H1 (cell line): ENCODE results near the gene RASEF. TPM values are rescaled to one million over a fixed set of nuclear protein-coding genes. Genes with fewer than 3 reads are reported as not detected.

Experiments used
- CTCF ChIA-PET: fragments of 300-600 bp; sonication (Branson Sonifier 250); formaldehyde crosslinking; loops from one replicate; lab custom pipeline; 2021; ENCODE audit not compliant: partially characterized antibody; lab: Charles Lee
- POLR2A ChIA-PET: fragments of 300-600 bp; sonication (Branson Sonifier 250); formaldehyde crosslinking; loops from one replicate; lab custom pipeline; 2021; ENCODE audit warnings: inconsistent platforms; ENCODE audit not compliant: partially characterized antibody; lab: Charles Lee
- DNase-seq, 2 experiments: peaks; one replicate each; pipeline versions ENCODE4 v3.0.0 to v3.0.0-alpha.2; 2010 to 2022; ENCODE audit warnings: low spot score in 2 of 2, low read depth in 1 of 2, mixed read lengths in 1 of 2
- FAIRE-seq: peaks from 2 replicates; lab custom pipeline; 2011; peaks lifted over from hg19 to GRCh38; lab: Jason Lieb, UNC
- H2AFZ ChIP-seq: 2 replicates; pipeline ENCODE4 v1.8.1; 2012; ENCODE audit warnings: low read length, inconsistent platforms
- H2AK5ac ChIP-seq: 2 replicates; pipeline ENCODE4 v1.6.1; 2013; ENCODE audit warnings: low read depth, low read length
- H2BK120ac ChIP-seq: replicated peaks from 2 replicates; pipeline ENCODE3; 2013; ENCODE audit warnings: low read depth, low read length, inconsistent platforms
- H2BK12ac ChIP-seq: 2 replicates; pipeline ENCODE4 v1.6.1; 2013; ENCODE audit warnings: low read depth, low read length
- H2BK15ac ChIP-seq: 2 replicates; pipeline ENCODE4 v1.6.1; 2013; ENCODE audit warnings: low read length
- H2BK20ac ChIP-seq: 2 replicates; pipeline ENCODE4 v1.6.1; 2013; ENCODE audit warnings: low read length
- H2BK5ac ChIP-seq: 2 replicates; pipeline ENCODE4 v1.6.1; 2013; ENCODE audit warnings: low read depth, low read length
- H3K14ac ChIP-seq: 2 replicates; pipeline ENCODE4 v1.6.1; 2013; ENCODE audit warnings: inconsistent platforms; ENCODE audit not compliant: insufficient read length
- H3K18ac ChIP-seq: 2 replicates; pipeline ENCODE4 v1.6.1; 2013; ENCODE audit warnings: low read length; ENCODE audit errors: extremely low read depth
- H3K23ac ChIP-seq: 2 replicates; pipeline ENCODE4 v1.6.1; 2013; ENCODE audit warnings: inconsistent platforms; ENCODE audit not compliant: insufficient read length
- H3K23me2 ChIP-seq: 2 replicates; pipeline ENCODE4 v1.6.1; 2013; ENCODE audit warnings: low read depth, low read length
- H3K27ac ChIP-seq: 2 replicates; pipeline ENCODE4 v1.6.1; 2011; ENCODE audit warnings: low read depth, low read length, inconsistent platforms
- H3K27me3 ChIP-seq, 4 experiments: replicated peaks in 1 of 4; 1 replicate in 1 of 4; 2 replicates in 3 of 4; pipeline versions ENCODE4 v1.6.1 to v1.8.1; 2011 to 2013; ENCODE audit warnings: low read length in 3 of 4, mild to moderate bottlenecking in 3 of 4, inconsistent platforms in 2 of 4, mixed read lengths in 2 of 4, moderate library complexity in 1 of 4; ENCODE audit not compliant: control insufficient read depth in 3 of 4, insufficient read depth in 3 of 4; ENCODE audit errors: extremely low read depth in 1 of 4
- H3K36me3 ChIP-seq, 4 experiments: 2 replicates each; pipeline versions ENCODE4 v1.6.1 to v1.8.1; 2011 to 2013; ENCODE audit warnings: mild to moderate bottlenecking in 4 of 4, low read length in 3 of 4, moderate library complexity in 2 of 4, control low read depth in 1 of 4, inconsistent platforms in 1 of 4; ENCODE audit not compliant: insufficient read depth in 4 of 4, control insufficient read depth in 2 of 4
- H3K4ac ChIP-seq: replicated peaks from 2 replicates; pipeline ENCODE3; 2013; ENCODE audit warnings: low read length, low read depth, mixed read lengths, inconsistent platforms; ENCODE audit not compliant: insufficient read length
- H3K4me1 ChIP-seq, 4 experiments: replicated peaks in 1 of 4; 1 replicate in 1 of 4; 2 replicates in 3 of 4; pipeline versions ENCODE4 v1.6.1 to v1.8.1; 2011 to 2013; ENCODE audit warnings: low read length in 3 of 4, inconsistent platforms in 2 of 4, mixed read lengths in 1 of 4; ENCODE audit not compliant: insufficient read depth in 4 of 4, control insufficient read depth in 3 of 4
- H3K4me2 ChIP-seq, 2 experiments: 2 replicates each; pipeline versions ENCODE4 v1.6.1 to v1.8.1; 2011 to 2013; ENCODE audit warnings: low read depth in 2 of 2, low read length in 2 of 2, control low read depth in 1 of 2, inconsistent platforms in 1 of 2, mild to moderate bottlenecking in 1 of 2; ENCODE audit not compliant: insufficient read depth in 1 of 2
- H3K4me3 ChIP-seq, 4 experiments: fragments of 200-600, 300-600 bp in 1 of 4; sonication (generic), shearing (Covaris generic), sonication (Bioruptor Twin) in 1 of 4; 2 replicates each; pipeline versions ENCODE4 v1.5.1 to v1.8.1; 2011 to 2016; ENCODE audit warnings: low read length in 4 of 4, low read depth in 3 of 4, control low read depth in 2 of 4, inconsistent platforms in 2 of 4, mild to moderate bottlenecking in 2 of 4, mixed read lengths in 1 of 4, moderate library complexity in 1 of 4; ENCODE audit not compliant: insufficient read depth in 2 of 4; ENCODE audit errors: extremely low read depth in 1 of 4
- H3K56ac ChIP-seq: replicated peaks from 2 replicates; pipeline ENCODE3; 2013; ENCODE audit warnings: low read depth, mild to moderate bottlenecking, mixed read lengths, low read length, inconsistent platforms; ENCODE audit not compliant: insufficient read length
- H3K79me1 ChIP-seq: 2 replicates; pipeline ENCODE4 v1.6.1; 2013; ENCODE audit warnings: low read depth, low read length, control low read depth
- H3K79me2 ChIP-seq, 2 experiments: 2 replicates each; pipeline versions ENCODE4 v1.6.1 to v1.8.1; 2012 to 2013; ENCODE audit warnings: low read length in 2 of 2, mild to moderate bottlenecking in 2 of 2, inconsistent platforms in 1 of 2; ENCODE audit not compliant: insufficient read depth in 2 of 2, control insufficient read depth in 1 of 2
- H3K9ac ChIP-seq, 4 experiments: replicated peaks in 1 of 4; 1 replicate in 1 of 4; 2 replicates in 3 of 4; pipeline versions ENCODE4 v1.6.1 to v1.8.1; 2011 to 2013; ENCODE audit warnings: low read depth in 3 of 4, low read length in 3 of 4, control low read depth in 2 of 4, mild to moderate bottlenecking in 2 of 4, moderate library complexity in 2 of 4, inconsistent platforms in 1 of 4; ENCODE audit errors: extremely low read depth in 1 of 4
- H3K9me3 ChIP-seq, 2 experiments: 2 replicates each; pipeline versions ENCODE4 v1.6.1 to v1.8.1; 2012 to 2013; ENCODE audit warnings: mild to moderate bottlenecking in 2 of 2, moderate library complexity in 2 of 2, control low read depth in 1 of 2, inconsistent platforms in 1 of 2, low read depth in 1 of 2, low read length in 1 of 2, mixed read lengths in 1 of 2; ENCODE audit not compliant: insufficient read depth in 2 of 2
- H4K20me1 ChIP-seq, 2 experiments: replicated peaks in 1 of 2; 2 replicates each; pipeline versions ENCODE3 to v1.8.1; 2011 to 2013; ENCODE audit warnings: inconsistent platforms in 2 of 2, low read length in 2 of 2, mild to moderate bottlenecking in 1 of 2; ENCODE audit not compliant: insufficient read depth in 2 of 2, control insufficient read depth in 1 of 2
- H4K5ac ChIP-seq: 2 replicates; pipeline ENCODE4 v1.6.1; 2013; ENCODE audit warnings: low read length, low read depth, mixed read lengths, inconsistent platforms; ENCODE audit not compliant: insufficient read length
- H4K8ac ChIP-seq: 2 replicates; pipeline ENCODE4 v1.8.0; 2013; ENCODE audit warnings: mild to moderate bottlenecking, moderate library complexity, low read length, inconsistent platforms; ENCODE audit not compliant: insufficient read depth; ENCODE audit errors: extremely low read depth
- H4K91ac ChIP-seq: replicated peaks from 2 replicates; pipeline ENCODE3; 2013; ENCODE audit warnings: low read length, mixed read lengths, inconsistent platforms; ENCODE audit not compliant: insufficient read length
- BACH1 ChIP-seq: IDR thresholded peaks from 2 replicates; pipeline ENCODE4 v1.6.1; 2012; ENCODE audit warnings: low read length, improper control_type of control experiment
- HDAC2 ChIP-seq, 2 experiments: fragments of 300-600 bp in 1 of 2; sonication (generic) in 1 of 2; IDR thresholded peaks; 2 replicates each; pipeline ENCODE4 v1.6.1; 2011 to 2012; ENCODE audit warnings: low read depth in 2 of 2, low read length in 2 of 2, mild to moderate bottlenecking in 2 of 2, moderate library complexity in 2 of 2, borderline replicate concordance in 1 of 2, inconsistent platforms in 1 of 2
- SP1 ChIP-seq: IDR thresholded peaks from 2 replicates; pipeline ENCODE4 v1.6.1; 2011; ENCODE audit warnings: low read depth, low read length
- SRF ChIP-seq: IDR thresholded peaks from 2 replicates; pipeline ENCODE4 v1.6.1; 2011; ENCODE audit warnings: mild to moderate bottlenecking, low read depth, low read length, moderate library complexity
- YY1 ChIP-seq: IDR thresholded peaks from 2 replicates; pipeline ENCODE4 v1.6.1; 2011; ENCODE audit warnings: low read depth, mild to moderate bottlenecking, low read length
- WGBS, 2 experiments: shearing (Covaris generic) in 1 of 2; methylation state at CpG; one replicate each; pipeline versions ENCODE4 v1.1.6 to v1.1.7; 2013 to 2015; ENCODE audit warnings: low lambda C conversion rate in 2 of 2, mixed read lengths in 2 of 2, inconsistent platforms in 1 of 2, low coverage in 1 of 2, missing lambda C conversion rate in 1 of 2; ENCODE audit not compliant: insufficient replicate concordance in 2 of 2, insufficient coverage in 1 of 2, insufficient read length in 1 of 2; ENCODE audit errors: extremely low coverage in 1 of 2, missing lambda C conversion rate in 1 of 2; 5-methylcytosine and 5-hydroxymethylcytosine counted together
- polyA plus RNA-seq, 7 experiments: library from polyadenylated mRNA; depleted of rRNA in 3 of 7; stranded (reverse) in 5 of 7; unstranded in 2 of 7; fragments of >200 nt in 5 of 7; fragments of 200-250 nt in 2 of 7; gene quantifications; 1 replicate in 5 of 7; 2 replicates in 1 of 7; 4 replicates in 1 of 7; pipeline versions ENCODE4 v1.2.1 to v1.2.3, GENCODE V29; 2011 to 2013; ENCODE audit warnings: missing spikeins in 2 of 7, mixed read lengths in 2 of 7
- total RNA-seq: library from RNA; stranded (reverse); fragmentation: NEBNext Ultra II Directional; extraction: Animal tissue kit (Norgen Biotek cat#: 25700); gene quantifications from 2 replicates; pipeline ENCODE4 v1.2.1, GENCODE V29; 2021

Gene RASEF
- total and polyA plus RNA-seq, 2 of the 8 experiments (the other 6 are each of a cell fraction or from before 2014, with no cell fraction given) = 1.1 to 4.6 TPM

DNA sequence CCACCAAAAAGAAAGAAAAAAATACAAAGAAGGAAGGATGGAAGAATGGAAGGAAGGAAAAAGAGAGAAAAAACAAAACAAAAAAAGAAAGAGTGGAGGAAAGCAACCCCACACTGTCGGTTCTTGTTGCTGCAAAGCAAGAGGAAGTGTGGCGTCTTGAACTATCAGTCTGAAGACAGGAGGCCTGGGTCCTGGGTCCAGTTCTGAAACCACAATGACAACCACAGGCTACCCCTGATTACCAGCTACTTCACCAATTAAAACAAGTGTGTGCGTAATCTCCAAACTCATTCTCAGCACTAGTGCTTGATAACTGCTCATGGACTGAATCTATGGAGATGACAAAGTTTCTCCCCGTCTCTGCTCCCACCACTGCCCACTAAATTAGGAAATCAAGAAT, 93.7 kb downstream of the RASEF start:
- no peak overlapping the region for H3K27ac ChIP-seq
- H3K36me3 ChIP-seq = no peaks in the 10 kb centered on the region; a peak in 1 of 8 replicates
- WGBS, 2 experiments = 87% methylated on average over 4 of the region's 4 CpGs; no CpG with 5 or more reads in 1 of the 2 experiments
- ChIA-PET CTCF (interaction anchor here (1.8 kb wide), 1 partner anchor 363 kb away, joined by 4 read pairs; no protein-coding TSS in a partner anchor), POLR2A (no interaction called here)
- H2BK20ac ChIP-seq = no peak overlapping the region
- H2AFZ ChIP-seq = no peak overlapping the region
- H4K8ac ChIP-seq = no peak overlapping the region
- no peaks in the 10 kb centered on the region; the same call in 1 of the 2 replicates for H3K23me2 ChIP-seq
- no peak overlapping the region for H3K4me3 ChIP-seq
- no peak overlapping the region for H3K4ac ChIP-seq
- H2BK12ac ChIP-seq = no peak overlapping the region
- no peak overlapping the region for H2BK120ac ChIP-seq
- H3K18ac ChIP-seq = no peak overlapping the region
- H3K9ac ChIP-seq = no peak overlapping the region
- no peaks in the 10 kb centered on the region for H3K79me2 ChIP-seq
- H3K4me2 ChIP-seq = no peak overlapping the region
- H2BK5ac ChIP-seq = no peak overlapping the region
- H4K5ac ChIP-seq = no peak overlapping the region
- FAIRE-seq = no peak
- no peak overlapping the region for H3K14ac ChIP-seq
- H3K9me3 ChIP-seq = peaks cover 0 to 2% of the 10 kb centered on the region in 2 experiments; a peak in 1 of 4 replicates
- no peak overlapping the region for H2BK15ac ChIP-seq
- no peaks in the 10 kb centered on the region for H4K20me1 ChIP-seq
- no peak overlapping the region for H3K56ac ChIP-seq
- H3K4me1 ChIP-seq = no peaks in the 10 kb centered on the region
- H3K23ac ChIP-seq = no peak overlapping the region
- H3K27me3 ChIP-seq = no peaks in the 10 kb centered on the region
- no peak for DNase-seq
- H3K79me1 ChIP-seq = no peaks in the 10 kb centered on the region
- H4K91ac ChIP-seq = no peak overlapping the region
- H2AK5ac ChIP-seq = no peak overlapping the region
- TF ChIP-seq SP1 = no peak
- no peak for TF ChIP-seq BACH1
- TF ChIP-seq SRF = no peak
- no peak for TF ChIP-seq YY1
- TF ChIP-seq HDAC2 (IDR thresholded peaks at IDR 0.05; ENCODE audit: borderline replicate concordance in 1 of 2, low read depth in 2 of 2, low read length in 2 of 2) = no peak
